HepG2 (cell line): ENCODE results near the gene PTPRN. TPM values are rescaled to one million over a fixed set of nuclear protein-coding genes. Genes with fewer than 3 reads are reported as not detected.

Experiments used
- BHLHE40 ChIP-seq: IDR thresholded peaks from 2 replicates; pipeline ENCODE4 v1.6.1; 2011; ENCODE audit warnings: low read length, improper control_type of control experiment
- GZF1 ChIP-seq: sonication (generic); formaldehyde crosslinking; IDR thresholded peaks from 2 replicates; pipeline ENCODE4 v1.5.1; 2020; ENCODE audit warnings: mild to moderate bottlenecking, missing genetic modification reagents
- MAFF ChIP-seq: IDR thresholded peaks from 2 replicates; pipeline ENCODE4 v1.6.1; 2011; ENCODE audit warnings: low read depth, low read length, improper control_type of control experiment
- MTF2 ChIP-seq: sonication (generic); formaldehyde crosslinking; IDR thresholded peaks from 2 replicates; pipeline ENCODE4 v1.5.0; 2020; ENCODE audit warnings: missing genetic modification reagents, borderline replicate concordance
- NKX3-1 ChIP-seq: sonication (generic); formaldehyde crosslinking; IDR thresholded peaks from 2 replicates; pipeline ENCODE4 v1.5.0; 2020; ENCODE audit warnings: missing genetic modification reagents
- PHF5A ChIP-seq: IDR thresholded peaks from one replicate; pipeline ENCODE4 v1.6.1; 2018; ENCODE audit warnings: low read depth, missing genetic modification reagents; ENCODE audit not compliant: unreplicated experiment
- ZBTB38 ChIP-seq: sonication (generic); formaldehyde crosslinking; IDR thresholded peaks from 2 replicates; pipeline ENCODE4 v1.5.1; 2020; ENCODE audit warnings: mild to moderate bottlenecking, missing genetic modification reagents
- ZC3H13 ChIP-seq: sonication (generic); formaldehyde crosslinking; IDR thresholded peaks from 2 replicates; pipeline ENCODE4 v1.8.1; 2023; ENCODE audit warnings: mild to moderate bottlenecking, missing genetic modification reagents, moderate library complexity
- ZNF296 ChIP-seq: sonication (generic); formaldehyde crosslinking; conservative IDR thresholded peaks from 2 replicates; pipeline ENCODE4 v1.5.0; 2020; ENCODE audit warnings: mild to moderate bottlenecking, missing genetic modification reagents
- ZNF572 ChIP-seq: sonication (generic); formaldehyde crosslinking; IDR thresholded peaks from 2 replicates; pipeline ENCODE4 v1.5.1; 2020; ENCODE audit warnings: mild to moderate bottlenecking, missing genetic modification reagents
- polyA plus RNA-seq, 8 experiments: library from polyadenylated mRNA; depleted of rRNA in 3 of 8; stranded (reverse) in 7 of 8; unstranded in 1 of 8; fragments of >200 nt; fragmentation: Illumina TruSeq in 4 of 8; extraction: Trizol in 4 of 8; gene quantifications; 2 replicates each; pipeline versions ENCODE4 v1.2.1 to v1.2.3, GENCODE V29; 2011 to 2016; ENCODE audit warnings: low read depth in 4 of 8, missing spikeins in 1 of 8, mixed read lengths in 1 of 8; ENCODE audit not compliant: insufficient read depth in 1 of 8
- total RNA-seq, 5 experiments: library from RNA; depleted of rRNA; stranded (reverse); fragments of >200 nt; fragmentation: Illumina TruSeq; extraction: Trizol; gene quantifications; 2 replicates each; pipeline ENCODE4 v1.2.3, GENCODE V29; 2016; ENCODE audit warnings: low read depth in 1 of 5
- TF ChIP-seq, protein P1 (sequence below): sonication (generic); formaldehyde crosslinking; IDR thresholded peaks from 2 replicates; pipeline ENCODE4 v1.5.0; 2020; ENCODE audit warnings: mild to moderate bottlenecking, missing genetic modification reagents, moderate library complexity
- TF ChIP-seq, protein P2 (sequence below): sonication (generic); formaldehyde crosslinking; IDR thresholded peaks from 2 replicates; pipeline ENCODE4 v1.5.1; 2020; ENCODE audit warnings: missing genetic modification reagents, mild to moderate bottlenecking, borderline replicate concordance
- TF ChIP-seq, protein P3 (sequence below): sonication (generic); formaldehyde crosslinking; IDR thresholded peaks from 2 replicates; pipeline ENCODE4 v1.4.0; 2020; ENCODE audit warnings: missing genetic modification reagents, borderline replicate concordance
- TF ChIP-seq, protein P4 (sequence below): sonication (generic); formaldehyde crosslinking; IDR thresholded peaks from 2 replicates; pipeline ENCODE4 v1.4.0; 2020; ENCODE audit warnings: missing genetic modification reagents

PTPRN gene
- total and polyA plus RNA-seq, 2 of the 13 experiments (the other 11 are each of a cell fraction or from before 2014, with no cell fraction given), result 0.26 TPM; not detected in 1

GRCh38 chr2:219247678-219248642 is 61.2 kb downstream of the PTPRN start (continued):
- TF ChIP-seq, protein P1, sequence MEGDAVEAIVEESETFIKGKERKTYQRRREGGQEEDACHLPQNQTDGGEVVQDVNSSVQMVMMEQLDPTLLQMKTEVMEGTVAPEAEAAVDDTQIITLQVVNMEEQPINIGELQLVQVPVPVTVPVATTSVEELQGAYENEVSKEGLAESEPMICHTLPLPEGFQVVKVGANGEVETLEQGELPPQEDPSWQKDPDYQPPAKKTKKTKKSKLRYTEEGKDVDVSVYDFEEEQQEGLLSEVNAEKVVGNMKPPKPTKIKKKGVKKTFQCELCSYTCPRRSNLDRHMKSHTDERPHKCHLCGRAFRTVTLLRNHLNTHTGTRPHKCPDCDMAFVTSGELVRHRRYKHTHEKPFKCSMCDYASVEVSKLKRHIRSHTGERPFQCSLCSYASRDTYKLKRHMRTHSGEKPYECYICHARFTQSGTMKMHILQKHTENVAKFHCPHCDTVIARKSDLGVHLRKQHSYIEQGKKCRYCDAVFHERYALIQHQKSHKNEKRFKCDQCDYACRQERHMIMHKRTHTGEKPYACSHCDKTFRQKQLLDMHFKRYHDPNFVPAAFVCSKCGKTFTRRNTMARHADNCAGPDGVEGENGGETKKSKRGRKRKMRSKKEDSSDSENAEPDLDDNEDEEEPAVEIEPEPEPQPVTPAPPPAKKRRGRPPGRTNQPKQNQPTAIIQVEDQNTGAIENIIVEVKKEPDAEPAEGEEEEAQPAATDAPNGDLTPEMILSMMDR, result 0 out of 2 replicates have a peak, but pooled peaks have one; percentile 9
- no peak for TF ChIP-seq NKX3-1
- TF ChIP-seq GZF1, result no peak
- TF ChIP-seq PHF5A (CRISPR knock-in tag), result no peak
- no peak for TF ChIP-seq BHLHE40
- no peak for TF ChIP-seq ZNF572 (CRISPR knock-in tag)
- TF ChIP-seq ZNF296 (CRISPR knock-in tag), result no peak
- TF ChIP-seq, protein P2, sequence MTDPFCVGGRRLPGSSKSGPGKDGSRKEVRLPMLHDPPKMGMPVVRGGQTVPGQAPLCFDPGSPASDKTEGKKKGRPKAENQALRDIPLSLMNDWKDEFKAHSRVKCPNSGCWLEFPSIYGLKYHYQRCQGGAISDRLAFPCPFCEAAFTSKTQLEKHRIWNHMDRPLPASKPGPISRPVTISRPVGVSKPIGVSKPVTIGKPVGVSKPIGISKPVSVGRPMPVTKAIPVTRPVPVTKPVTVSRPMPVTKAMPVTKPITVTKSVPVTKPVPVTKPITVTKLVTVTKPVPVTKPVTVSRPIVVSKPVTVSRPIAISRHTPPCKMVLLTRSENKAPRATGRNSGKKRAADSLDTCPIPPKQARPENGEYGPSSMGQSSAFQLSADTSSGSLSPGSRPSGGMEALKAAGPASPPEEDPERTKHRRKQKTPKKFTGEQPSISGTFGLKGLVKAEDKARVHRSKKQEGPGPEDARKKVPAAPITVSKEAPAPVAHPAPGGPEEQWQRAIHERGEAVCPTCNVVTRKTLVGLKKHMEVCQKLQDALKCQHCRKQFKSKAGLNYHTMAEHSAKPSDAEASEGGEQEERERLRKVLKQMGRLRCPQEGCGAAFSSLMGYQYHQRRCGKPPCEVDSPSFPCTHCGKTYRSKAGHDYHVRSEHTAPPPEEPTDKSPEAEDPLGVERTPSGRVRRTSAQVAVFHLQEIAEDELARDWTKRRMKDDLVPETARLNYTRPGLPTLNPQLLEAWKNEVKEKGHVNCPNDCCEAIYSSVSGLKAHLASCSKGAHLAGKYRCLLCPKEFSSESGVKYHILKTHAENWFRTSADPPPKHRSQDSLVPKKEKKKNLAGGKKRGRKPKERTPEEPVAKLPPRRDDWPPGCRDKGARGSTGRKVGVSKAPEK (CRISPR knock-in tag), result no peak
- TF ChIP-seq ZC3H13 (CRISPR knock-in tag), result 0 out of 2 replicates have a peak, but pooled peaks have one; percentile 60
- TF ChIP-seq ZBTB38 (CRISPR knock-in tag), result peak; percentile 93; the same call in 1 of the 2 replicates
- TF ChIP-seq, protein P3, sequence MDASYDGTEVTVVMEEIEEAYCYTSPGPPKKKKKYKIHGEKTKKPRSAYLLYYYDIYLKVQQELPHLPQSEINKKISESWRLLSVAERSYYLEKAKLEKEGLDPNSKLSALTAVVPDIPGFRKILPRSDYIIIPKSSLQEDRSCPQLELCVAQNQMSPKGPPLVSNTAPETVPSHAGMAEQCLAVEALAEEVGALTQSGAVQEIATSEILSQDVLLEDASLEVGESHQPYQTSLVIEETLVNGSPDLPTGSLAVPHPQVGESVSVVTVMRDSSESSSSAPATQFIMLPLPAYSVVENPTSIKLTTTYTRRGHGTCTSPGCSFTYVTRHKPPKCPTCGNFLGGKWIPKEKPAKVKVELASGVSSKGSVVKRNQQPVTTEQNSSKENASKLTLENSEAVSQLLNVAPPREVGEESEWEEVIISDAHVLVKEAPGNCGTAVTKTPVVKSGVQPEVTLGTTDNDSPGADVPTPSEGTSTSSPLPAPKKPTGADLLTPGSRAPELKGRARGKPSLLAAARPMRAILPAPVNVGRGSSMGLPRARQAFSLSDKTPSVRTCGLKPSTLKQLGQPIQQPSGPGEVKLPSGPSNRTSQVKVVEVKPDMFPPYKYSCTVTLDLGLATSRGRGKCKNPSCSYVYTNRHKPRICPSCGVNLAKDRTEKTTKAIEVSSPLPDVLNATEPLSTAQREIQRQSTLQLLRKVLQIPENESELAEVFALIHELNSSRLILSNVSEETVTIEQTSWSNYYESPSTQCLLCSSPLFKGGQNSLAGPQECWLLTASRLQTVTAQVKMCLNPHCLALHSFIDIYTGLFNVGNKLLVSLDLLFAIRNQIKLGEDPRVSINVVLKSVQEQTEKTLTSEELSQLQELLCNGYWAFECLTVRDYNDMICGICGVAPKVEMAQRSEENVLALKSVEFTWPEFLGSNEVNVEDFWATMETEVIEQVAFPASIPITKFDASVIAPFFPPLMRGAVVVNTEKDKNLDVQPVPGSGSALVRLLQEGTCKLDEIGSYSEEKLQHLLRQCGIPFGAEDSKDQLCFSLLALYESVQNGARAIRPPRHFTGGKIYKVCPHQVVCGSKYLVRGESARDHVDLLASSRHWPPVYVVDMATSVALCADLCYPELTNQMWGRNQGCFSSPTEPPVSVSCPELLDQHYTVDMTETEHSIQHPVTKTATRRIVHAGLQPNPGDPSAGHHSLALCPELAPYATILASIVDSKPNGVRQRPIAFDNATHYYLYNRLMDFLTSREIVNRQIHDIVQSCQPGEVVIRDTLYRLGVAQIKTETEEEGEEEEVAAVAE (CRISPR knock-in tag), result no peak
- peak; percentile 67 for TF ChIP-seq MAFF
- TF ChIP-seq, protein P4, sequence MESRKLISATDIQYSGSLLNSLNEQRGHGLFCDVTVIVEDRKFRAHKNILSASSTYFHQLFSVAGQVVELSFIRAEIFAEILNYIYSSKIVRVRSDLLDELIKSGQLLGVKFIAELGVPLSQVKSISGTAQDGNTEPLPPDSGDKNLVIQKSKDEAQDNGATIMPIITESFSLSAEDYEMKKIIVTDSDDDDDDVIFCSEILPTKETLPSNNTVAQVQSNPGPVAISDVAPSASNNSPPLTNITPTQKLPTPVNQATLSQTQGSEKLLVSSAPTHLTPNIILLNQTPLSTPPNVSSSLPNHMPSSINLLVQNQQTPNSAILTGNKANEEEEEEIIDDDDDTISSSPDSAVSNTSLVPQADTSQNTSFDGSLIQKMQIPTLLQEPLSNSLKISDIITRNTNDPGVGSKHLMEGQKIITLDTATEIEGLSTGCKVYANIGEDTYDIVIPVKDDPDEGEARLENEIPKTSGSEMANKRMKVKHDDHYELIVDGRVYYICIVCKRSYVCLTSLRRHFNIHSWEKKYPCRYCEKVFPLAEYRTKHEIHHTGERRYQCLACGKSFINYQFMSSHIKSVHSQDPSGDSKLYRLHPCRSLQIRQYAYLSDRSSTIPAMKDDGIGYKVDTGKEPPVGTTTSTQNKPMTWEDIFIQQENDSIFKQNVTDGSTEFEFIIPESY, result peak; percentile 98
- TF ChIP-seq MTF2, result no peak
